ENCODE results near the gene SEZ6L. TPM values are rescaled to one million over a fixed set of nuclear protein-coding genes. Genes with fewer than 3 reads are reported as not detected.

SEZ6L gene
- total RNA-seq, 4 donors from 2014 or later = 0.10 to 0.13 TPM; not detected in 2

GRCh38 chr22:26295563-26296126 is 126.4 kb downstream of the SEZ6L start:
- TF ChIP-seq POLR2A (IDR thresholded peaks at IDR 0.05) (no peak), CTCF (IDR thresholded peaks at IDR 0.05 in 4 of 5, conservative IDR thresholded peaks at IDR 0.05 in 1 of 5) (no peak)
- no peaks in the 10 kb centered on the region for H3K9me3 ChIP-seq
- H3K4me1 ChIP-seq = no peaks in the 10 kb centered on the region
- ATAC-seq = no peak
- no peaks in the 10 kb centered on the region for H3K27me3 ChIP-seq
- H3K36me3 ChIP-seq = no peaks in the 10 kb centered on the region
- H3K27ac ChIP-seq = no peak overlapping the region
- DNase-seq = no peak
- intact Hi-C loops (cut with DNase I; ENCODE audit: low total_unique reads) (no loop called here), in situ Hi-C loops (cut with MboI; ENCODE audit: low sequenced_read_pairs in 4 of 4) (no loop called here)
- no peak overlapping the region for H3K4me3 ChIP-seq

- H3K4me3 ChIP-seq = no peak overlapping the region
- peaks cover 0 to 4% (median 3%) of the 10 kb centered on the region in 3 donors for H3K27me3 ChIP-seq
- in situ Hi-C loops (cut with MboI; ENCODE audit: low sequenced_read_pairs in 4 of 4) (no loop called here), intact Hi-C loops (cut with DNase I; ENCODE audit: low total_unique reads) (no loop called here)
- no peaks in the 10 kb centered on the region for H3K4me1 ChIP-seq
- H3K36me3 ChIP-seq = no peaks in the 10 kb centered on the region
- no peak for TF ChIP-seq POLR2A (IDR thresholded peaks at IDR 0.05)
- TF ChIP-seq CTCF (IDR thresholded peaks at IDR 0.05 in 4 of 5, conservative IDR thresholded peaks at IDR 0.05 in 1 of 5) = no peak
- DNase-seq = no peak
- no peaks in the 10 kb centered on the region for H3K9me3 ChIP-seq
- no peak overlapping the region for H3K27ac ChIP-seq
- ATAC-seq = no peak
These were observed 129.5 kb downstream of the SEZ6L start for GRCh38 chr22:26298605-26299310.

- Histone ChIP-seq H3K4me3 (no peak overlapping the region), H3K9me3 (no peaks in the 10 kb centered on the region), H3K4me1 (no peaks in the 10 kb centered on the region), H3K27me3 (peaks cover 3 to 6% (median 5%) of the 10 kb centered on the region in 3 donors), H3K27ac (no peak overlapping the region), H3K36me3 (no peaks in the 10 kb centered on the region)
- DNase-seq = no peak
- intact Hi-C loops (cut with DNase I; ENCODE audit: low total_unique reads) (no loop called here), in situ Hi-C loops (cut with MboI; ENCODE audit: low sequenced_read_pairs in 4 of 4) (no loop called here)
- no peak for ATAC-seq
- TF ChIP-seq CTCF (IDR thresholded peaks at IDR 0.05 in 4 of 5, conservative IDR thresholded peaks at IDR 0.05 in 1 of 5) (no peak), POLR2A (IDR thresholded peaks at IDR 0.05) (no peak)
These were observed 133.5 kb downstream of the SEZ6L start for GRCh38 chr22:26302726-26303125.

GRCh38 chr22:26303475-26303874 is 134.2 kb downstream of the SEZ6L start:
- Histone ChIP-seq H3K4me1 (no peaks in the 10 kb centered on the region), H3K9me3 (no peaks in the 10 kb centered on the region), H3K27me3 (peaks cover 3 to 6% (median 5%) of the 10 kb centered on the region in 3 donors), H3K27ac (no peak overlapping the region), H3K36me3 (no peaks in the 10 kb centered on the region), H3K4me3 (no peak overlapping the region)
- intact Hi-C loops (cut with DNase I; ENCODE audit: low total_unique reads) = no loop called here
- ATAC-seq (no peak), DNase-seq (no peak)
- in situ Hi-C loops (cut with MboI; ENCODE audit: low sequenced_read_pairs in 4 of 4) = no loop called here
- TF ChIP-seq CTCF (IDR thresholded peaks at IDR 0.05 in 4 of 5, conservative IDR thresholded peaks at IDR 0.05 in 1 of 5) = no peak
- no peak for TF ChIP-seq POLR2A (IDR thresholded peaks at IDR 0.05)
